Stimulated activated naive CD4-positive, alpha-beta T cell treated with Interleukin-2 at 50 U/mL for 16 hours (primary cell): ENCODE measurements around the gene TSPAN14.
"Not testable (repeated sequence)": the region's sequence is repeated elsewhere in the genome, so short reads cannot be mapped to it uniquely, and the experiment has no call there.

ENCODE experiments used
- DNase-seq: peaks from one replicate; lab custom pipeline; 2025; lab: John Stamatoyannopoulos, UW

The TSPAN14 gene

DNA sequence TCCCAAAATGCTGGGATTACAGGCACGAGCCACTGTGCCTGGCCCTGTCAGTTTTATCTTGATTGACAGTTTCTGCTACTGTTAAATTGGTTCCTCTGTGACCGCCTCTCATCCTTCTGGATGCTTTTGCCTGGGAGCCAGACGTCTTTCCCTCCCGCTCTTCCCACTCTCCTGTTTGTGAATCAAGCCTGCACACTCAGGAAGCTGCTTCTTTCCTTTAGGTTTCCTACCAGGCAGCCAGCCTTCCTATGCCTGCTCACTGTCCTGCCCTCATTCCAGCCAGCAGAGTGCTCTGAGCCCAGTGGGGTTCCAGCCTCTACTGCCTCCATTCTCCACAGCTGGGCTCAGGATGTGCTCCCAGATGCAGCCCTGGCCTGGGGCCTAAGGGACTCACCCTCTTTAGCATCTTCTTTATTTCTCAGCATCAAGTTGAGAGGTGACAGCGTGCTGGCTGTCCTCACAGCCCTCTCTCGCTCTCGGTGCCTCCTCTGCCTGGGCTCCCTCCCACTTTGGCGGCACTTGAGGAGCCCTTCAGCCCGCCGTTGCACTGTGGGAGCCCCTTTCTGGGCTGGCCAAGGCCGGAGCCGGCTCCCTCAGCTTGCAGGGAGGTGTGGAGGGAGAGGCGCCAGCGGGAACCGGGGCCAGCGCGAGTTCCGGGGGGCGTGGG lies 88.7 kb downstream of the TSPAN14 start:
- DNase-seq, result no peak

DNA sequence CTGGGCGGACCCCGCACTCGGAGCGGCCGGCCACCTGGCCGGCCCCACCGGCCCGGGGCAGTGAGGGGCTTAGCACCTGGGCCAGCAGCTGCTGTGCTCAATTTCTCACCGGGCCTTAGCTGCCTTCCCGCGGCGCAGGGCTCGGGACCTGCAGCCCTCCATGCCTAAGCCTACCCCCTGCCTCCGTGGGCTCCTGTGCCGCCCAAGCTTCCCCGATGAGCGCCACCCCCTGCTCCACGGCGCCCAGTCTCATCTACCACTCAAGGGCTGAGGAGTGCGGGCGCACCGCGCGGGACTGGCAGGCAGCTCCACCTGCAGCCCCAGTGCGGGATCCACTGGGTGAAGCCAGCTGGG lies 89.2 kb downstream of the TSPAN14 start:
- DNase-seq, result not testable (repeated sequence)

DNA sequence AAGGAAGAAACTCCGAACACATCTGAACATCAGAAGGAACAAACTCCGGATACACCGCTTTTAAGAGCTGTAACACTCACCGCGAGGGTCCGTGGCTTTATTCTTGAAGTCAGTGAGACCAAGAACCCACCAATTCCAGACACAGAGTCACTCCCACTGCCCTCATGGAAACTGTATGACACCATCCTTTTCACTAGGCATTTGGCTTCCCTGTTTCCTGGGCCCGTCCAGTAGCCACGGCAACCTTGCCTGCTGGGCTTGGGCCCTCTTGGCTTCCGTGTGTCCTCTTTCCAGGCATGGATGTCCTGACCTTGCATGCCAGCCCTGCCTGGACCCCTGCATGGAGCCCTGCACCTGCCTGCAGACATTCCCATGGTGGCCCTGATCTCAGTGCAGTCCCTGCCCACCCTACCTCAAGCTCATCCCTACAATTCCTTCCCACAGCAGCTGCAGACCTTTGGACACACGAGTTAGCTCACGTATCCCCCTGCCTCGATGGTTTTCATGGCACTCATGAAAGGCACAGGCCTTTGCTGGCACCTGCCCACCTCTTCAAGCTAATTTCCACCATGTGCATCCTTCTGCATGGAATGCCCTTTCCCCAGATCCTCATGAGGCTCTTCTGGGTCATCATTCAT lies 90.3 kb downstream of the TSPAN14 start:
- no peak for DNase-seq

DNA sequence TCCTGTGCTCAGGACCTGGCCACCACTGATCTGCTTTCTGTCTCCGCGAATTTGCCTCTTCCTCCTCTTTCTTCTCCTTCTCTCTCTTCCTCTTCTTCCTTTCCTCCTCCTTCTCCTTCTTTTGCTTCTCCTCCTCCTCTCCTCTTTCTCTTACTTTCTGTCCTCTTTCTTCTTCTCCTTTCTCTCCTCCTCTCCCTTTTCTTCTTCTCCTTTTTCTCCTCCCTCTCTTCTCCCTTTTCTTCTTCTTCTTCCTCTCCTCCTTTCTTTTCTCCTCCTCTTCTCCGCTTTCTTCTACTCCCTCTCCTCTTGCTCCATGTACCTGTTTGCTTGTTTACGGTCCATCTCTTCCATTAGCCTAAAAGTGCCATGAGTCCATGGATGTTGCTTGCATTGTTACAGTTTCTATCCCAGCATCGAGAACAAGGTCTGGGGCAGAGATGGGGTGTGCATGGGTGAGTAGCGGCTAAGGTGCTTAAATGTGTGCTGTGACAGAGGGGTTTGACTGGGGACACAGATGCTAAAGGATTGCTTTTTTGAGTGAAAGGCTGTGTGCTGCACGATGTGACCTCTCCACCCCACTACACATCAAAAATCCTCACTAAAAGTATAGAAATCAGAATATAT lies 91.3 kb downstream of the TSPAN14 start:
- no peak for DNase-seq

DNA sequence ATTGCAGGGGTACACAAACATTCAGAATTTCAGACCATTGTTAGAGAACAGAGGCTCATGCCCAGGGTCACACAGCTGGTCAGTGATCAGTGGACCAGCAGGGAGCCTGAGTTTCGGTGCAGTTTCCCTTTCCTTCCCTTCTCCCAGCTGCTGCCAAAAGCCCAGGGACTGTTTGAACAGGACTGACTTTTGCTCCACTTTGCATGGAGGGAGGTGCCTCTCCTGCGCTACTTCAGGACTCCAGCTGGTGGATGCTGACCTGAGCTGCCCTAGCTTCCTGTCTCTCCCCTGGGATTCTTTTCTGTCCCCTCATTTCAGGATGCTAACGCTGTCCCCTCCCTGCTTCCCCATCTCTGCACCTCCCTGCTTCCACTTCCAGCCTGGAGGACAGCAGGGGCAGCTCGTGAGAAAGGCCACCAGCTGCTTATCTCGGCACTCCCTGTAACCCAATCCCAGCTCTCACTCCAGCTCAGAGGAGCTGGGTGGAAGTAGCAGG lies 98.1 kb downstream of the TSPAN14 start:
- no peak for DNase-seq

DNA sequence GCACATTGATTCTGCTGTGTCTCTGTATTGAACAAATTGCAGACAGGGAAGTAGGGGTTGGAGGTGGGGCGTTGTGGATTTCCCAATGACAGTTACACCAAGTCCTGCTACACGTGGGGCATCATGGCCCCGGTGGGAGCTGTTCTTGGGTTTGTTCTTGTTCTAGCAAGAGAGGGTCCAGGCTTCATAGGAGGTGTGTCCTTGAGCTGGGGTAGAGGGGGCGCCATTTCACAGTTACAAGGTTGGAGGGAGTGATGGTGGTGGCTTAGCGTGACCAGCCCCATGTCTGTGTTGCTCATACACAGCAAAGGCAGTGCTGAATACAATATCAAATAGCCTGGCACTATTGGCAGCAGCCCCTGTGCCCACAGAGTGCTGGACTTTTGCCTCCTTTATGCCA lies 99.3 kb downstream of the TSPAN14 start:
- no peak for DNase-seq

DNA sequence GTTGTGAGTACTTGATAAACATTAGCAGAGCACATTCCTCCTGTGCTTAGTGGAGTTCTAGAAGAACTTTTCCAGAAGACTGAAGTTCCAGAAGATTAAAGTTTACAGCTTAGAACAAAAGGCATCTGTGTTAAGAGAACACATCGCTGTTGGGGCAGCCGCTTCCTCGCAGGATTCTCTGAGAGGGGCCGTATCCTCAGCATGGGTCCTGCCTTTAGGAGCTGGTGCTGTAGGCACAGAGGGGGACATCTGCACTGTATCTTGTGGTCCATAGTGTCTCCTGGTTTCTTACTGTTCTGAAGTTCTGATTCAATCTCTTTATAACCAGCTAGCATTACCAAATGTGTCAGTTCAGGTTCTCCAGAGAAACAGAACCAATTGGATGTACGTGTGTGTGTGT lies 99.9 kb downstream of the TSPAN14 start:
- no peak for DNase-seq

DNA sequence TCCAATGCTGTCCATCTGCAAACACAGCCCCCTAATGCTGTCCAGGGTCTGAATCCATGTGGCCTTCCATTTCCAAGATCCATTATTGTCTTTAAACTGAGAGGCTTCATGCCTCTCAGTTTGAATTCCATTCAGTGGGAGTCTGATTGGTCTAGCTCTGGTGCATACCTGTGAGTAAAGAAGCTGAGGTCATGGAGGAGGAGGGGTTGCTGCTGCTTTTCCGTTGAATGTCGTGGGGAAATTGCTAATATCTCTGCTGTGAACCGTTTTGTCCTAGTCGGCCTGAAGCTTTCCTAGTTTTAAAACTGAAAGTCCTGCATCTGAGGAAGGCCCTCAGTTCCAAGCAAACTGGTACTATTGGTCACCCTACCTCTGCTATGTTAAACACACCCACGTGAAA lies 101.3 kb downstream of the TSPAN14 start:
- no peak for DNase-seq

DNA sequence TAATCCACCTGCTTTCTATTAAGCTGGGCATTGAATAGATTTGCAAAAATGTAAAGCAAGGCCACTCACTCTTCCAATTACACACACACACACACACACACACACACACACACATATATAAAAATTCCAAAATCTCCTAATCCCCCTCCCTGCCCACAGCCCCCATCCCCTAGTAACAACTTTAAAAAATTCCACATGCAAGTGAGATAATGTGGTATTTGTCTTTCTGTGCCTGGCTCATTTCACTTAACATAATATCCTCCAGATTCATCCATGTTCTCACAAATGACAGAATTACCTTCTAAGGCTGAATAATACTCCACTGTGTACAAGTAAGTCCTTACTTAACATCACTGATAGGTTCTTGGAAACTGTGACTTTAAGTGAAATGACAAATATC lies 107.8 kb downstream of the TSPAN14 start:
- DNase-seq, result no peak

DNA sequence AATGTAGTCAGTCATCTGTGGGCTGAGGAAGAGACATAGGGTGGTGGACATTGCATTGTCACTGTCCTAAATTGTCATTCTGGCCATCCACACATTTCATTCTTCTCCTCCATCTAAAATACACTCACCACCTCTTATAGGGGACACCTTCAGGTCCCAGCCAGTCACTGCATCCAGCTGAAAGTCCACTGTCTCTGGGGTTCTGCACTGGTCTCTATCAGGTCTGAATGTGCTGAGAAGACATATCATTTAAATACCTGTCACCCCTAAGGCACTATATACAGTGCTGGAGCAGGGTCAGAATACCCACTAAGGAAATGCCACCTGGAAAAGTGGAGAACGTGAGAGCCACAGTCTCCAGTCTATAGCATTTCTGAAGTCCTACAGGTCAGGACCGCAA lies 113.2 kb downstream of the TSPAN14 start:
- no peak for DNase-seq

DNA sequence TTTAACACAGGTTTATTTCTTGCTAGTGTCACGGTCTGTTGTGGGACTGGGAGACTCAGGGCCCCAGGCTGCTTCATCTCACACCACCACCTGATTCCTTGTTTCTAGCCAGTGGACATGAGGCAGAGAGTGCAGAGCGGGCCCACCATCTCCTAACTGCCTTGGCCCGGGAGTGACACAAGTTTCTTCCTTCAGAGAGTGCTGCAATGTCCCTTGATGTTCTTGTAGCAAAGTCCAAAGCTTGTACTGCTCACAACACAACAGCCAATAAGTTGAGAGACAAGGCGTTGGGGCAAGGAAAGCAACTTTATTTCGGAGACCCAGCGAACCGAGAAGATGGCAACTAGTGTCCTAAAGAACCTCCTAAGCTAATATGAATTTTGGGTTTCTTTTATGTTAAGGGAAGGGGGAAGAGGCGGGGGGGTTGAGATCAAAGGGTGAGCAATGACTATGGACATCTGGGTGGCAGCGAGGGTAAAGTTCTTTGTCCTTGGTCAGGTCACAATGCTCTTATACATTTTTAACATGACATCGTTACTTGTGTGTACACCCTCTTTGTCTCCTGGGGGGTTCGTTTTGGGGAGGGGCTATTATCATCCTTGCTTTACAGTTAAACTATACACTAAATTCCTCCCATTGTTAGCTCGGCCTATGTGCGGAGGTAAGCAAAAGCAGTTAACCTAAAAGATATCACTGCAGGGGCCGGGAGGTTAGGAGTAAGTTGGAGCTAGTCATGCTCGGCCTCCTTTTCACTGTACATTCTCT lies 115.2 kb downstream of the TSPAN14 start:
- DNase-seq, result no peak

DNA sequence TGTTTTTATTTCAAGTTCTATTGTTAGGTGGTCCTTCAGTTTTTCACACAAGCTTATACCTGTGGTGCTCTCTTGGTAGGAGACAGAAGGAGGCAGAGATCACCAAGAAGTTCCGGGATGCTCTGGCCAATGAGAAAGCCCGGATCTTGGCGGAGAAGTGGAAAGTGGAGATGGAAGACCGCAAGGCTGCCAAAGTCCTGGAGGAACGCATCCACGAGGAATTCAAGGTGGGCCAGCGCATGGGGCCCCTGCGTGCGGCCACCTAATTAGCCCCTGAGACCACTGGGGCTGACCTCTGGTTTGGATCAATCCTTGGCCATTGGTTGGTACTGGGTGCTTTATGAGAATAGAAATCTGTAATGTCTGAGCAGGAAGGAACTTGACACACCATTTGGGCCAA lies 117.2 kb downstream of the TSPAN14 start:
- no peak for DNase-seq

DNA sequence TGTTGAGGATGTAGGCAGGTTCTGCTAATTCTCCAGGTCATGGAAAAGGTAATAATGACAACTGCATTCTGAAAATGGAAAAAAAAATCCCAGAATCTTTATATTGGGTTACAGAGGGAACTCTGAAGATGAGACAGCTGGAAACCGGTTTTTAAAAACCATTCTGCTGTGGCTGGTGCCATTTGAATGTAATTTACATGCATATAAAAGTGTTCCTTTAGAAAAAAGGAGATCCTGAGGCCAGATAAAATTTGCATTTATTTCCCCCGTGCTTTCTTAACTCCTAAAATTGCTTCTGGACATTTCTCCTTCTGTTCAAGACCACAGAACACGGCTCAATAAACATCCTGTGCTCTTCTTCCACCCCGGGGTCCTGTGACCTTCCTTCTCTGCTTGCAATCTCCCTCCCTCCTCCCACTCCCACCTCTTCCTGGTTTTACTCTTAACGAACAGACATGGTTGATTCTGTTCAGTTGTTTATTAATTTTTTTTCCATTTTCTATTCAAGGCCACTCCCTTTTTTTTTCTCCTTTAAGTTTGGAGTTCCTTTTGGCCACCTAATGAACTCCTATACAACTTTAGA lies 125.2 kb downstream of the TSPAN14 start:
- DNase-seq, result no peak

DNA sequence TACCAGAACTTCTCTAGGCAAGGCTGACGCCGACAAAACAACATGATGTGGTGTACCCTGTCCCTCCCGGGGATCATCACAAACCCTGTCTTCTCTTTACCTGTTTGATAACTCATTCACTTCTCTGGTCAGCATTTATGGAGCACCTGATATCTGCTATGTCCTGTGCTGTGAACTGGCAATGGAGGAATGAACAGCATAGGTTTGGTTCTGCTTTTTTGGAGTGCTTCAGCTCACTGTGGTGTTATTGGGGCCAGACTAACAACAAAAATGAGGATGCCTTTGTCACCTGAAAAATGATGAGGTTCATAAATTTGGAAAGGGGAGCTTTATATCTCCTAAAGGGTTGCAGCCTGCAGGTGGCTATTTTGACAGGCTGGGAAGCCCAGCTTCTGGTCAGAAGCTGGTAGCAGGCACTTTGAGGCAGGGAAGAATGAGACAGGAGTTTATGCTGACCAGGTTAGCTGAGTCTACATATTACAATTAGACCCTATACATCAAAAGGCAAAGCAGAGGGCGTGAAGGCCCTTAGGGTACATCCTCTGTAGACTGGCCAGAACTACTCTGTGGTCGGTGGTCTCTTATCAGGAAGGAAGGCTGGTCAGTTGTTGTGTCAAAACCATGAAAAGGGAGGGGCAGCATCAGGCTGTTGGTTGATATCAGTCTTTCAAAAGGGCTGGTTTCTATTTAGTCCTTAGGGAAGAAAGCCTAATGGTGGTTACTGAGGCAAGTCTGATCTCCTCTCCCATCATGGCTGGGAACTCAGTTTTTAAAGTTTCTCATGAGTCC lies 125.9 kb downstream of the TSPAN14 start:
- DNase-seq, result no peak

DNA sequence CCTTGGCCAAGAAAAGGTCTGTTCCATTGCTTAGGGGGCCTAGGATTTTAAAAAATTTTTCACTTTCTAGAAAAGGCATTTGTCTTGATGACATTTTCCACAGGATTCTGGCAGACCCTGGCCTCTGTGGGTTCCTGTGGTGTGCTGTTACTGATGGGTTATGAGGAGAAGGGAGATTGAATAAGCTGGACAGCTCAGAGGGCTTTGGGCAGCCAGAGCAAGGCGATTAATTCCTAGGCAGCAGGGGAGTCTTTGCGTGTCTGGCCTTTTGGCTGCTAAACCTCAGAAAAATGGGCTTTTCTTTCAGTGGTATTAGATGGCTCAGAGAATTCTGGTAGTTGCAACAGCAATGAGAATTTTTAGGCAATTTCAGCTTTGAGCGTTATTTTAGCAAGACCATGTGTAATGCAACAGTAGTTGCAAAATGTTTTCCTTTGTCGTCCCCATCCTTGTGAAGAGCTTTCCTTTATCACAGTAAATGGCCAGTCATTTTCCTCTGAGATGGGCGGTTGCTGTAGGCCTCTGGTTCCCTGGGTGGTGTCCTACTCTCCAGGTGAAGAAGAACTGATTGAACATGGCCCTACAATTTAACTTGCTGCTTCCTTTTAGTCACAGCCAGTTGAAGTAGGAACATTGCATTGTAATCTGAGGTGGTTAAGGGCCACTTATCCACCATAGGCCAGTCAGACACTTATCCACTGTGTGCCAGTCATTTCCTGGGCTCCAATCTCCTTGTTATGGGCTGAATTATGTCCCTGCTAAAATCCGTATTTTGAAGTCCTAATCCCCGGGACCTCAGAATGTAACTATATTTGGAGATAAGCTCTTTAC lies 126.7 kb downstream of the TSPAN14 start:
- DNase-seq, result no peak

DNA sequence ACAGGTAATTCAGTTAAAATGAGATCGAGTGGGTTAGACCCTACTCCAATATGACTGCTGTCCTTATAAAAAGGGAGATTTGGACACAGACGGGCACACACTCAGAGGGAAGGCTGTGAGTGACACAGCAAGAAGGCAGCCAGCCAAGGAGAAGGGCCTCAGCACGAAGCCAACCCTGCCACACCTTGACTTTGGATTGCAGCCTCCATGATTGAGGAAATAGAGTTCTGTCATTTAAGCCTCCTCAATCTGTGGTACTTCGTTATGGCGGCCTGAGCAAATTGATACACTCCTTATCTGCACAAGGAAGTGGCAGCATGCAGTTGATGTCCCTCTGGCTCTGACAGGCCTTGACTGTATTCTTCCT lies 127.3 kb downstream of the TSPAN14 start:
- DNase-seq, result no peak

DNA sequence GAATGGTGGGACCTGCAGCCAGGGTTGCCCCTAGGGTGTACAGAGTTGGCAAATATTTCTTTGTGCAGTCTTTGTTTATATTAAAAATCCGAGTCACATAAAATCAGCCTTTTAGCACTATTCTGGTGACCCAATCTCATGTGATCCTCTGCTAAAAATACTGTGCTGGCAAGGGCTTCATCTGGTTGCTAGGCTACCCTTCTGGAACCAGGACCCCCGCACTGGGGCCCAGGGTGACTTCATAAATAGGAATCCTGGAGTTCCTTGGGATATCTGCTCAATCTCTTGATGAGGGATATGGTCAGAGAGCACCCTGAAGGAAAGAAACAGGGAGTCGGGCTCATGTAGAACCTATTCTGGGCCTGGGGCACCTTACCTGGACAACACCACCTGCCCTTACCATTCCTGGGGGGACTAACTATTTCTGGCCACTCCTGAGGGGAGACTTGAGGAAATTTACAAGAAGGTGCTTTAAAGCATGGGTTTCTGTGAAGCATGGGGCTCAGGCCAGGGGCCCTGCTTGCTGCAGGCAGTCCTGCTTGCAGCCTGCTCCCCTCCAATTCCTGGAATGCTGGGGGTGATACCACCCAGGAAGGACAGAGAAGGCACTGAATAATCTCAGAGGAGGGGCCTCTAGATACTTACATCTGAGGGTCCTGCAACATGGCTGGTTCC lies 128.3 kb downstream of the TSPAN14 start:
- no peak for DNase-seq
